IPS-11a (cell line): ENCODE measurements around the gene AGPAT4.

Experiments
- H3K4me3 ChIP-seq: one replicate; pipeline ENCODE4 v1.5.1; 2013; ENCODE audit warnings: low read depth, low read length, control low read depth

Gene AGPAT4

GRCh38 chr6:161080263-161080970, 193.4 kb downstream of the AGPAT4 start:
- no peak overlapping the region for H3K4me3 ChIP-seq
